ENCODE results near the gene C10orf53.
"Not testable (repeated sequence)": the region's sequence is repeated elsewhere in the genome, so short reads cannot be mapped to it uniquely, and the experiment has no call there.

Gene C10orf53

GRCh38 chr10:49688920-49689319 lies 9.5 kb downstream of the C10orf53 start:
- DNase-seq = no peak

- DNase-seq = no peak
Measured at GRCh38 chr10:49689882-49690510, 10.5 kb downstream of the C10orf53 start.

GRCh38 chr10:49690698-49691356 lies 11.4 kb downstream of the C10orf53 start:
- peak in 2 of 3 experiments; percentile 1 to 49 for DNase-seq

- no peak for DNase-seq
Measured at GRCh38 chr10:49691588-49691987, 12.1 kb downstream of the C10orf53 start.

GRCh38 chr10:49694466-49694865 lies 15.0 kb downstream of the C10orf53 start:
- DNase-seq = no peak

- DNase-seq = no peak
Measured at GRCh38 chr10:49696311-49696710, 16.9 kb downstream of the C10orf53 start.

GRCh38 chr10:49698679-49699078 lies 19.2 kb downstream of the C10orf53 start:
- DNase-seq = no peak

GRCh38 chr10:49700211-49700610 lies 20.8 kb downstream of the C10orf53 start:
- DNase-seq = no peak

- peak; percentile 40 to 80 (median 66) for DNase-seq
Measured at GRCh38 chr10:49700997-49701396, 21.5 kb downstream of the C10orf53 start.

GRCh38 chr10:49707585-49707984 lies 28.1 kb downstream of the C10orf53 start:
- DNase-seq = no peak

- no peak for DNase-seq
Measured at GRCh38 chr10:49709934-49710333, 30.5 kb downstream of the C10orf53 start.

- no peak for DNase-seq
Measured at GRCh38 chr10:49710966-49711365, 31.5 kb downstream of the C10orf53 start.

- no peak for DNase-seq
Measured at GRCh38 chr10:49711481-49711880, 32.0 kb downstream of the C10orf53 start.

GRCh38 chr10:49713266-49713665 lies 33.8 kb downstream of the C10orf53 start:
- no peak for DNase-seq

GRCh38 chr10:49715157-49715556 lies 35.7 kb downstream of the C10orf53 start:
- DNase-seq = not testable (repeated sequence)

GRCh38 chr10:49726593-49726992 lies 47.1 kb downstream of the C10orf53 start:
- no peak for DNase-seq

GRCh38 chr10:49733866-49734265 lies 54.4 kb downstream of the C10orf53 start:
- no peak for DNase-seq

- DNase-seq = no peak
Measured at GRCh38 chr10:49734676-49735075, 55.2 kb downstream of the C10orf53 start.

GRCh38 chr10:49735161-49735560 lies 55.7 kb downstream of the C10orf53 start:
- no peak for DNase-seq

GRCh38 chr10:49735848-49736563 lies 56.6 kb downstream of the C10orf53 start:
- DNase-seq = no peak

- DNase-seq = no peak
Measured at GRCh38 chr10:49736564-49737113, 57.2 kb downstream of the C10orf53 start.

- DNase-seq = no peak
Measured at GRCh38 chr10:49737474-49738201, 58.2 kb downstream of the C10orf53 start.
